Measurements from ENCODE around the gene FABP7. TPM values are rescaled to one million over a fixed set of nuclear protein-coding genes. Genes with fewer than 3 reads are reported as not detected.

Gene FABP7
- total RNA-seq, 4 donors from 2014 or later, result not detected

- Histone ChIP-seq H3K27ac (peak overlapping the region in 1 of 4 donors; percentile 8), H3K27me3 (no peaks in the 10 kb centered on the region), H3K36me3 (no peaks in the 10 kb centered on the region), H3K4me3 (no peak overlapping the region), H3K9me3 (no peaks in the 10 kb centered on the region), H3K4me1 (peaks cover 0 to 18% (median 0%) of the 10 kb centered on the region in 4 donors)
- no peak for TF ChIP-seq POLR2A (IDR thresholded peaks at IDR 0.05)
- no peak for TF ChIP-seq EP300 (IDR thresholded peaks at IDR 0.05)
- no peak for TF ChIP-seq CTCF (IDR thresholded peaks at IDR 0.05)
- no peak for DNase-seq (ENCODE audit: low spot score in 2 of 2)
- WGBS, 2 donors, result 53 to 57% methylated on average over 4 of the region's 4 CpGs
Measured at GRCh38 chr6:122735582-122735981, 43.9 kb upstream of the FABP7 start.

- Histone ChIP-seq H3K36me3 (no peaks in the 10 kb centered on the region), H3K9me3 (no peaks in the 10 kb centered on the region), H3K27me3 (no peaks in the 10 kb centered on the region), H3K4me1 (peaks cover 0 to 18% (median 0%) of the 10 kb centered on the region in 4 donors), H3K4me3 (no peak overlapping the region), H3K27ac (no peak overlapping the region)
- no peak for DNase-seq (ENCODE audit: low spot score in 2 of 2)
- WGBS, 2 donors, result 55 to 60% methylated on average over 4 of the region's 4 CpGs
- TF ChIP-seq CTCF (IDR thresholded peaks at IDR 0.05) (no peak), POLR2A (IDR thresholded peaks at IDR 0.05) (no peak), EP300 (IDR thresholded peaks at IDR 0.05) (no peak)
Measured at GRCh38 chr6:122736163-122736562, 43.4 kb upstream of the FABP7 start.

GRCh38 chr6:122736616-122737015 is 42.9 kb upstream of the FABP7 start:
- WGBS, 2 donors, result 26 to 37% methylated on average over 3 of the region's 3 CpGs
- no peaks in the 10 kb centered on the region for H3K36me3 ChIP-seq
- no peak overlapping the region for H3K4me3 ChIP-seq
- H3K27ac ChIP-seq, result peak overlapping the region in 1 of 4 donors; percentile 12
- H3K27me3 ChIP-seq, result no peaks in the 10 kb centered on the region
- no peak for TF ChIP-seq CTCF (IDR thresholded peaks at IDR 0.05)
- TF ChIP-seq EP300 (IDR thresholded peaks at IDR 0.05), result no peak
- TF ChIP-seq POLR2A (IDR thresholded peaks at IDR 0.05), result no peak
- peaks cover 0 to 18% (median 0%) of the 10 kb centered on the region in 4 donors for H3K4me1 ChIP-seq
- no peak for DNase-seq (ENCODE audit: low spot score in 2 of 2)
- no peaks in the 10 kb centered on the region for H3K9me3 ChIP-seq

GRCh38 chr6:122740091-122740490 is 39.4 kb upstream of the FABP7 start:
- Histone ChIP-seq H3K9me3 (no peaks in the 10 kb centered on the region), H3K27ac (no peak overlapping the region), H3K36me3 (no peaks in the 10 kb centered on the region), H3K4me1 (peaks cover 0 to 16% (median 0%) of the 10 kb centered on the region in 4 donors), H3K27me3 (no peaks in the 10 kb centered on the region), H3K4me3 (no peak overlapping the region)
- TF ChIP-seq POLR2A (IDR thresholded peaks at IDR 0.05) (no peak), EP300 (IDR thresholded peaks at IDR 0.05) (no peak), CTCF (IDR thresholded peaks at IDR 0.05) (no peak)
- 94 to 96% methylated on average over 2 of the region's 2 CpGs for WGBS, 2 donors
- DNase-seq (ENCODE audit: low spot score in 2 of 2), result no peak

GRCh38 chr6:122740936-122741335 is 38.6 kb upstream of the FABP7 start:
- no peaks in the 10 kb centered on the region for H3K9me3 ChIP-seq
- H3K36me3 ChIP-seq, result no peaks in the 10 kb centered on the region
- 85 to 92% methylated on average over 2 of the region's 2 CpGs for WGBS, 2 donors
- H3K27me3 ChIP-seq, result no peaks in the 10 kb centered on the region
- no peak overlapping the region for H3K4me3 ChIP-seq
- no peak for DNase-seq (ENCODE audit: low spot score in 2 of 2)
- TF ChIP-seq EP300 (IDR thresholded peaks at IDR 0.05) (no peak), CTCF (IDR thresholded peaks at IDR 0.05) (no peak), POLR2A (IDR thresholded peaks at IDR 0.05) (no peak)
- H3K4me1 ChIP-seq, result peaks cover 0 to 8% (median 0%) of the 10 kb centered on the region in 4 donors
- no peak overlapping the region for H3K27ac ChIP-seq

All from tibial nerve (tissue), 4 donors.